ENCODE results near the gene TMEM134. TPM values are rescaled to one million over a fixed set of nuclear protein-coding genes. Genes with fewer than 3 reads are reported as not detected.

Gene TMEM134
- total RNA-seq, 1 experiment from 2014 or later = 36.0 TPM

DNA sequence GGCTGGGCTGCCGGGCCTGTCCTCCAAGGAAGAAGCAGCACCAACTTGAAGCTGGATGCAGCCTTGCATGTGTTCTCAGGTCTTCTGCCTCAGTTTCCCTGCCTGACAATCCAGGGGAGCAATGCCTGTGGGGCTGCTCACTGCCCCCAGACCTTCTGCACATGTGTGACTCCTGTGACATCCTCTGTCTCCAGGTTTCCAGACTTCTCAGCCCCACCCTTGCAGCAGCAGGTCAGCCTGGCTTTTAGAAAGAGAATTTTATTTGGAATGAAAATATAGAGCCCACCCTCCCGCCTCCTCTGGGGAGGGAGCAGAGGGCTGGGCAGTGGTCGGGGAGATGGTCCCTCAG lies 31.3 kb downstream of the TMEM134 start:
- H3K36me3 ChIP-seq (ENCODE audit: insufficient read depth, low read length, poor library complexity, severe bottlenecking) = peaks cover 36% of the 10 kb centered on the region
- H3K27ac ChIP-seq (ENCODE audit: low read depth, low read length, poor library complexity, severe bottlenecking) = no peak overlapping the region
- no peak overlapping the region for H3K4me3 ChIP-seq (ENCODE audit: low read depth, low read length, poor library complexity, severe bottlenecking)
- intact Hi-C loops (cut with micrococcal nuclease; ENCODE audit: unreplicated experiment) = no loop called here
- POLR2A ChIA-PET (ENCODE audit: low non-redundant PET) = no interaction called here
- H3K9me3 ChIP-seq (ENCODE audit: low read depth, low read length, poor library complexity, severe bottlenecking) = no peaks in the 10 kb centered on the region
- no peaks in the 10 kb centered on the region for H3K27me3 ChIP-seq (replicated peaks; ENCODE audit: insufficient read depth, low read depth, low read length, poor library complexity)
- no peaks in the 10 kb centered on the region for H3K4me1 ChIP-seq (ENCODE audit: insufficient read depth, low read length, poor library complexity, severe bottlenecking)
- CTCF ChIA-PET = no interaction called here
- no TSS peak for BruUV-seq (replicated peaks)
- no peak for DNase-seq (ENCODE audit: low spot score)
- no peak for TF ChIP-seq EZH2 (IDR thresholded peaks at IDR 0.05; ENCODE audit: borderline replicate concordance, low read depth, low read length, poor library complexity, severe bottlenecking)
- TF ChIP-seq, protein P1, sequence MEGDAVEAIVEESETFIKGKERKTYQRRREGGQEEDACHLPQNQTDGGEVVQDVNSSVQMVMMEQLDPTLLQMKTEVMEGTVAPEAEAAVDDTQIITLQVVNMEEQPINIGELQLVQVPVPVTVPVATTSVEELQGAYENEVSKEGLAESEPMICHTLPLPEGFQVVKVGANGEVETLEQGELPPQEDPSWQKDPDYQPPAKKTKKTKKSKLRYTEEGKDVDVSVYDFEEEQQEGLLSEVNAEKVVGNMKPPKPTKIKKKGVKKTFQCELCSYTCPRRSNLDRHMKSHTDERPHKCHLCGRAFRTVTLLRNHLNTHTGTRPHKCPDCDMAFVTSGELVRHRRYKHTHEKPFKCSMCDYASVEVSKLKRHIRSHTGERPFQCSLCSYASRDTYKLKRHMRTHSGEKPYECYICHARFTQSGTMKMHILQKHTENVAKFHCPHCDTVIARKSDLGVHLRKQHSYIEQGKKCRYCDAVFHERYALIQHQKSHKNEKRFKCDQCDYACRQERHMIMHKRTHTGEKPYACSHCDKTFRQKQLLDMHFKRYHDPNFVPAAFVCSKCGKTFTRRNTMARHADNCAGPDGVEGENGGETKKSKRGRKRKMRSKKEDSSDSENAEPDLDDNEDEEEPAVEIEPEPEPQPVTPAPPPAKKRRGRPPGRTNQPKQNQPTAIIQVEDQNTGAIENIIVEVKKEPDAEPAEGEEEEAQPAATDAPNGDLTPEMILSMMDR (conservative IDR thresholded peaks at IDR 0.05; ENCODE audit: low read depth, low read length) = no peak

DNA sequence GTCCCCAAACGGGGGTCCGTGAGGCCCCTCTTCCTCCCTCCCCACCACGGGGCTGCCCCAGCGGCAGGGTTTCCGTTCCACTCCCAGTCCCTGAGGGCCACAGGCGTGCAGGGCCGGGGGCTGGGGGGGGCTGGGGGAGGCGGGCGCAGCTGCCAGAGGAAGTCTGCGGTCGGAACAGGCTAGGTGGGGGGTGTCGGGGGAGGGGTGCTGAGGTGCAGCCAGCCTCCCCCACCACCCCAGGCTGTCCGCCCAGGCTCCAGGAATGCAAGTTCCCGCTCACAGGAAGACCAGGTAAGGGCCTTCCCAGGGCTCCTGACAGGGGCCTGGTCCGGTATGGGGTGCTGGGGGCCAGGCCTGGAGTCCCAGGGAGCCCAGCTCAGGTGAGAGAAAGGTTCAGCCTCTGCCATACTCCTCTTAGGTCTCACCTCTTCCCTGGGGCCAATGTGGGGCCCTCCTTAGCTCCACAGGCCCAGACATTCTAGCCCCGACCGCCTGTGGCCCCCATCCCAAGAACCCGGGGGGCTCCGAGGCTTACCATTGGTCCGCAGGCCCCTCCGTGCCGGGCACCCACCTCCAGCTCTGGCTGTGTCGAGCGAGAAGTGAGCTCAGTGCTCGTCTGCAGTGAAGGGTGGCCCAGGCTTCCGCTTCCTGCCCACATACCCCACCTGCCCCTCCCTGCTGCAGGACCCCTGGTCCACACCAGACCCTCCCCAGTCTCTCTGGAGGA lies 31.8 kb downstream of the TMEM134 start, which contains the start of gene PTPRCAP:
Gene PTPRCAP (minus strand): TSS at position 601 of the 727 bp plus-strand sequence. CDS start 63 bp downstream, at position 538.
- no peaks in the 10 kb centered on the region for H3K27me3 ChIP-seq (replicated peaks; ENCODE audit: insufficient read depth, low read depth, low read length, poor library complexity)
- H3K36me3 ChIP-seq (ENCODE audit: insufficient read depth, low read length, poor library complexity, severe bottlenecking) = peaks cover 39% of the 10 kb centered on the region
- POLR2A ChIA-PET (ENCODE audit: low non-redundant PET) = no interaction called here
- no peaks in the 10 kb centered on the region for H3K9me3 ChIP-seq (ENCODE audit: low read depth, low read length, poor library complexity, severe bottlenecking)
- TF ChIP-seq EZH2 (IDR thresholded peaks at IDR 0.05; ENCODE audit: borderline replicate concordance, low read depth, low read length, poor library complexity, severe bottlenecking) = no peak
- TF ChIP-seq, protein P1 (conservative IDR thresholded peaks at IDR 0.05; ENCODE audit: low read depth, low read length) = no peak
- H3K4me1 ChIP-seq (ENCODE audit: insufficient read depth, low read length, poor library complexity, severe bottlenecking) = no peaks in the 10 kb centered on the region
- DNase-seq (ENCODE audit: low spot score) = no peak
- intact Hi-C loops (cut with micrococcal nuclease; ENCODE audit: unreplicated experiment) = no loop called here
- BruUV-seq (replicated peaks) = no TSS peak
- no peak within 1 kb of the TSS for H3K27ac ChIP-seq (ENCODE audit: low read depth, low read length, poor library complexity, severe bottlenecking)
- no peak within 1 kb of the TSS for H3K4me3 ChIP-seq (ENCODE audit: low read depth, low read length, poor library complexity, severe bottlenecking)
- CTCF ChIA-PET = no interaction called here

- BruUV-seq (replicated peaks) = no TSS peak
- Histone ChIP-seq H3K4me3 (ENCODE audit: low read depth, low read length, poor library complexity, severe bottlenecking) (no peak overlapping the region), H3K27ac (ENCODE audit: low read depth, low read length, poor library complexity, severe bottlenecking) (no peak overlapping the region), H3K4me1 (ENCODE audit: insufficient read depth, low read length, poor library complexity, severe bottlenecking) (no peaks in the 10 kb centered on the region), H3K9me3 (ENCODE audit: low read depth, low read length, poor library complexity, severe bottlenecking) (no peaks in the 10 kb centered on the region), H3K36me3 (ENCODE audit: insufficient read depth, low read length, poor library complexity, severe bottlenecking) (peaks cover 39% of the 10 kb centered on the region), H3K27me3 (replicated peaks; ENCODE audit: insufficient read depth, low read depth, low read length, poor library complexity) (no peaks in the 10 kb centered on the region)
- intact Hi-C loops (cut with micrococcal nuclease; ENCODE audit: unreplicated experiment) = no loop called here
- no peak for TF ChIP-seq EZH2 (IDR thresholded peaks at IDR 0.05; ENCODE audit: borderline replicate concordance, low read depth, low read length, poor library complexity, severe bottlenecking)
- TF ChIP-seq, protein P1 (conservative IDR thresholded peaks at IDR 0.05; ENCODE audit: low read depth, low read length) = no peak
- DNase-seq (ENCODE audit: low spot score) = no peak
- ChIA-PET CTCF (no interaction called here), POLR2A (ENCODE audit: low non-redundant PET) (no interaction called here)
Observed at GRCh38 chr11:67436459-67437081, 32.5 kb downstream of the TMEM134 start.

All from A673 (cell line).